ENCODE data around the gene PLCG2.
"Not testable (repeated sequence)": the region's sequence is repeated elsewhere in the genome, so short reads cannot be mapped to it uniquely, and the experiment has no call there.

The PLCG2 gene

DNA sequence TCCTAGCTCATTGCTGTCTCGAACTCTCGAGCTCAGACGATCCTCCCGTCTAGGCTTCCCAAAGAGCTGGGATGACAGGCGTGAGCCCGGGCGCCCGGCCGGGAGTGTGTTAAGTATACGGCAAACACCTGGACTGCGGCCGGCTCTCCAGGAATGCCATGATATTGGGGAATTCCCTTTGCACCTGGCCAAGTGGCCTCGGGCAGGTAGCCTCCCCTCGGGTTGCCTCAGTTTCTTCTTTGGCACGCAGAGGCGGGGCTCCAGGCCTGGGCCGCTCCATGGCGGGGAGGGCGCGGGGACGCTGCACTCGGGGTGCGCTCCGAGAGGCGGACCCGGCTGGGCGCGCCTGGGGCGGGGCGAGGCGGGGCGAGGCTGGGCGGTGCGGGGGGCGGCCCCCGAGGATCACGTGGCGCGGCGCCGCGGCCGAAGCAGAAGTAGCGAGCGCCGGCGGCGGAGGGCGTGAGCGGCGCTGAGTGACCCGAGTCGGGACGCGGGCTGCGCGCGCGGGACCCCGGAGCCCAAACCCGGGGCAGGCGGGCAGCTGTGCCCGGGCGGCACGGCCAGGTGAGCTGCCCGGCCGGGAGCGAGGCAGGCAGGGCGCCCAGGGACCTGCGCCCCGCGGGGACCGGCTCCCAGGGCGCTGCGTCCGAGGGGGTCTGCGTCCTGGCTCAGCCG, at the start of gene PLCG2:
PLCG2 (plus strand) TSS at position 431 of the 675 bp plus-strand sequence. CDS start 6,699 bp downstream, outside the sequence.
- peak; percentile 89 for DNase-seq (ENCODE audit: low spot score)

GRCh38 chr16:81729451-81729850, 49.6 kb upstream of the PLCG2 start:
- DNase-seq (ENCODE audit: low spot score): no peak

GRCh38 chr16:81730090-81731051, 48.7 kb upstream of the PLCG2 start:
- DNase-seq (ENCODE audit: low spot score): peak; percentile 82

DNA sequence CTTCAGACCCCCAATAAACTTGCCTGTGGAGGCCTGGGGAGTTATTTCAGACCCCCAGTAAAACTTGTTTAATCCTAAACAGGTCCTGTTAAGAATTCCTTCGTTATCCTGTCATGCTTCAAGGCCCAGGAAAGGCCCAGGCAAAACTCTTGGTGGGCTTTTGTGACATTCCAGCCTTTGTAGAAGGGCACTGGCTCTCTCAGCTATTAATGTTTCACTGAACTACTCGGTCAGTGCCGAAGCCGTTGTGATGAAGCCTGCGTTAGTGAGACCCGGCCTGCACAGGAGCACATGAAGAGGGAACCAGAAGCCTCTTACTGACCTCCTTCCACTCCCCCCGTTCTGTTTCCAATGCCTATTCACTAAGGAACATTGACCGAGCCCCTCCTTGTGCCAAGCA, 47.4 kb upstream of the PLCG2 start:
- DNase-seq (ENCODE audit: low spot score): no peak

GRCh38 chr16:81732699-81733098, 46.4 kb upstream of the PLCG2 start:
- no peak for DNase-seq (ENCODE audit: low spot score)

DNA sequence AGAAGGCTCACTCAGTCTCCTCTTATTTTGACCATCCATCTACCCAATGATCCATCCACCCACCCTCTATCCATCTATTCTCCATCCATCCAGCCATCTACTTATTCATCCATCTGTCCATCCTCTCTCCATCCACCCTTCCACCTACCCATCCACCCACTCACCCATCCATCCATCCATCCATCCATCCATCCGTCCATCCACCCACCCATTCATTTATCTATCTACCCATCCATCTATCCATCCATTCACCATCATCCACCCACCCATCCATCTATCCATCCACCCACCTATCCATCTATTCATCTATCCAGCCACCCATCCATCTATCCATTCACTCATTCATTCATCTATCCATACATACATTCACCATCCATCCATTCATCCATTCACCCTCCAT, 45.8 kb upstream of the PLCG2 start:
- no peak for DNase-seq (ENCODE audit: low spot score)

GRCh38 chr16:81734632-81735434, 44.3 kb upstream of the PLCG2 start:
- DNase-seq (ENCODE audit: low spot score): no peak

DNA sequence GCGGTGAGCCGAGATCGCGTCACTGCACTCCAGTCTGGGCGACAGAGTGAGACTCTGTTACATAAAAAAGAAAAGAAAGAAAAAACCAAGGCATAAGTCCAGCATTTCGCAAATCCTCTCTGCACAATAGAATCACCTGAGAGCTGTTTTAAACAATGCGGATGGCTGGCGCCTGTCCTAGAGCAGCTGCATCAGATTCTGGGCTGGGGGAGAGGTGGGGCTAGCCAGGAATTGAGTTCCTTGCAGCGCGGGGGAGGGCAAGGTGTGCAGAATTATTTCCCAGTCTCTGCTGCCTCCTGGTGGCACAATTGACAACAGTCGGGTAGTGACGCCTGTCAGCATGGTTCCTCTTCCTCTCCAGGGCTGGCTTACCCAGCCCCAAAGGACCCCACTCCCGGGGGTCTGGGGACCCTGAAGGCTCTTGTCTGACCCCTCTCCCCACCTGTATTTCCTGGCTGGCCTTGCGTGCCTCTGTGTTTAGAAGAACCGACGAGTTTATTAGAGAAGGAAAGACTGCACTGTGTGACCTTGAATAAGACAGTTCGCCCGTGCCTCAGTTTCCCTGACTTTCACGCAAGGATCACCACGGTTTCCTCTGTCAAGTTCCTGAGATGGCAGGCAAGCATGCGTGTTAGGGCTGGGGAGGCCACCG, 41.1 kb upstream of the PLCG2 start:
- DNase-seq (ENCODE audit: low spot score): peak; percentile 88

DNA sequence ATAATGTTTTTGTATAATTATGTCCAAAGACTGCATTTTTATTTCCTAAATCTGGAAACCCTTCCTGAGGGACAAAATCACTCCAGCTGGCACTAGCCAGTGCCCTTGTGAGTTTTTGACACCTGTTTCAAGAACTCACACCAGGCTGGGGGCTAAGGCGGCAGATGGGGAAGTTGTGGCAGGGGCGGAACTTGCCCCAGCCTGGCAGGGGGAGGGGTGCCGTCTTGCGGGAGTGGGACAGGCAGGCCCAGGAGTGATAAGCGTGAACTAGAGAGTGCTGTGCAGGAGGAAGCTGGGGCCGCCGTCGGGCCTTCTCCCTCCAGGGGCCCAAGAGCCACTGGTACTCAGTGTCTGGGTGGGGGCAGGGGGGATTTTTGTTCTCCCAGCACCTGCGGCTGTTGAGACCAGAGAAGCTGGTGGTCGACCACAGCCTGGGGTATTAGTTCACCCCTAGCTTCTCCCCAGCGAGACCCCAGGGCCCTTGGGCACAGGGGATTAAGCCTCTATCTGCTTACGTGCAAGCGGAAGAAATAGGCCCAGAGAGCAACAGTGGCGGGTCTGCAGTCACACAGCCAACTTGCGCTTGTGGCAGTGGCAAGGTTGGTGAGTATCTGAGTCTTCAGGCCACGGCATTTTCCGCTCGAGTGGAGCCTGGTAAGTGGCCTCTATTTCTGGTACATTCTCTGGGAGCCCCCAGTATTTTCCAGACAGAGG, 40.2 kb upstream of the PLCG2 start:
- peak; percentile 86 for DNase-seq (ENCODE audit: low spot score)

DNA sequence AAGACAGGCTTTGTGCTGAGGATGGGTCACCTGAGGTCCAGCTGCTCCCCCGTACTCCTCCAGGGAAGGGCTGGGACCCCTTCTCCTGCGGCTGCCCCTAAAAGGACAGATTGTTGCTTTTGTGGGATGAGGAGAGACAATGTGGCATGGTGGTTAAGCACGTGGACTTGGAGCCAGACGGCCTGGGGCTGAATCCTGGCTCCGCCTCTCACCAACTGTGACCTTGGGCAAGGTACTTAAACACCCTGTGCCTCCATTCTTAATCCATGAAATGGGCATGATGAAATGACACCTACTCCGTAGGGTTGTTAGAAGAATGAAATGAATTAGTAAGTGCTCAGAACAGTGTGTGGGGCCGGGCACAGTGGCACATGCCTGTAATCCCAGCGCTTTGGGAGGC, 39.6 kb upstream of the PLCG2 start:
- DNase-seq (ENCODE audit: low spot score): no peak

- peak; percentile 81 for DNase-seq (ENCODE audit: low spot score)
Observed at GRCh38 chr16:81740169-81740568, 38.9 kb upstream of the PLCG2 start.

GRCh38 chr16:81741430-81741770, 37.7 kb upstream of the PLCG2 start:
- not testable (repeated sequence) for DNase-seq (ENCODE audit: low spot score)

DNA sequence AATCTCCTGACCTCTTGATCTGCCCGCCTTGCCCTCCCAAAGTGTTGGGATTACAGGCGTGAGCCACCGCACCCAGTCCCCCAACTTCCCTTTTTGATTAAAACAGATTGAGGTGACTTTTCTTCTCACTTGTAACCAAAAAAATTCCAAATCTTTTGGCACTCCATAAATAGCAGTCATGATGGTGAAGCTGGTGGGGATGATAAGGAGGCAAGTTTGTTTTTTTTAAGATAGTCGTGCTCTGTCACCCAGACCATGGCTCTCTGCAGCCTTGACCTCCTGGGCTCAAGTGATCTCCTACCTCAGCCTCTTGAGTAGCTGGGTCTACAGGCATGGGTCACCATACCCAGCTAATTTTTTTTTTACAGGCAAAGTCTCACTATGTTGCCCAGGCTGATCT, 34.7 kb upstream of the PLCG2 start:
- DNase-seq (ENCODE audit: low spot score): no peak

DNA sequence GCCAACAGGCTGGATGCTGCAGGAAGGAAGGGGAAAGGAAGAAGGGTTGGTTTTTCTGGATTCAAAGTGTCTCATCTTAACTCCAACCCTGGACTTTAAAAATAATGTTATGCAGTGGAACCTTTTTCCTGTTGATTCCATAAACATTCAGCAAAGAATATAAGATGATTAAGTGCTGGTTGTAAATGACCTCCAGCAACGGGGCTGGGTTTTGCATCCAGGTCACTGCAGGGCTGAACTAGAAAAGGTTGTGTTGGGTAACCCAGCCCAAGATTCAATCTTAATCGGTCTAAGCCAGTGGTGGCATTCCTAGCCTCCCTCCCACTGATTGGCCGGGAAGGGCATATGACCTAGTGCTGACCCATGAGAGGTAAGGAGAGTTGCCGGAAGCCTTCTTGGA, 34.2 kb upstream of the PLCG2 start:
- no peak for DNase-seq (ENCODE audit: low spot score)

DNA sequence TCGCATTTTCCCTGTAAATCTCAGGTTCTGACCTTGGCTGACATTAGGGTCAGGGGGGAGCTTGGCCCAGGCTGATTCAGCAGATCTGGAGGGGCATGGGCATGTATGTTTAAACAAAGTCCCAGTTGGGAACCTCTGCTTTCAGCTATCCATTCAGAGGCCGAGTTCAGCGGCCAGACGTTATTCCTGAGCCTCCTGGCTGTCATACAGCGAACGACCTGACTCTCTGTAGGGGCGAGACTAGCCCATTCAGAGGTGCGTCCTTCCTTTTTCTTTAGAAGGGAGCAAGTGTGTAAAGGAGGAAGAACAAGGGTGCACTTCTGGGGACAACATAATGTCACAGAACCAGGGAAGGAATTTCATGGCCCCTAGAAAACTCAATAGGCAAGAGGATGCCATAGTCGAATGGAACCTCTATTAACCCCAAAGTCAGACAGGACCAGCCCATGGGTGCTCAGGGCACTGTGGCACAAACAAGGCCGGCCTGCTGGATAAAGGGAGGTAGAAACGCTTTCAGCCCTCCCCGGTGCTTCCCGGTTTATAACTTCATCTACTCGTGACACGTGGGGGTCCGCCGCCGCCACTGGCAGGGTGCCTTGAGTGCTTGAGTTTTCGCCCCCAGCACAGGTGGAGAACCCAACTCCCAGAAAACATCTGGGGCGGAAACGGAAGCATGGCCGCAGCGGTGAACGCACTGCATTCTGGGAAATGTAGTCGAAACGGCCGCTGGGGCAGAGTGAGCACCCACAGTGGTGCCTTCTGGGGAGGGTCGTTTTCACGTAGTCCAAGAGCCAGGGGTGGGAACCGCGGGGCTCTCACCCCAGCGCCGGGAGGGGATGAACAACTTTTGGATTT, 33.2 kb upstream of the PLCG2 start:
- peak; percentile 78 for DNase-seq (ENCODE audit: low spot score)

DNA sequence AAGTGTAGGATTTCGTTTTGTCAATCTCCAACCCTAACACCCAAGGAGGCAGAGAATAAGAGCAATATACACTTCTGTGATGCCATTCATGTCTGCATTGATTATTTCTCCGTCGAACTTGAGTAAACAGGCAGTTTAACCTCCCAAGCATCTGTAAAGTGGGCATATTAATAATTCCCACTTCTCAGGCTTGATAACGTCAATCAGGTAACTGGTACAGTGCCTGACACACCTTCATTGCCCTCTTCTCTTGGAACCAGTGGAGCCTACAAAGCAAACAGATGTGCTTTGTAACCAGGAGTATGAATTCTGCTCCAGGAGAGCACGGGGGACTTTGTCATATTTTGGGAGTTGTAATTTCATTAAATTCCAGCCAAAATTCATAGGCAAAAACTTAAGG, 32.5 kb upstream of the PLCG2 start:
- no peak for DNase-seq (ENCODE audit: low spot score)

DNA sequence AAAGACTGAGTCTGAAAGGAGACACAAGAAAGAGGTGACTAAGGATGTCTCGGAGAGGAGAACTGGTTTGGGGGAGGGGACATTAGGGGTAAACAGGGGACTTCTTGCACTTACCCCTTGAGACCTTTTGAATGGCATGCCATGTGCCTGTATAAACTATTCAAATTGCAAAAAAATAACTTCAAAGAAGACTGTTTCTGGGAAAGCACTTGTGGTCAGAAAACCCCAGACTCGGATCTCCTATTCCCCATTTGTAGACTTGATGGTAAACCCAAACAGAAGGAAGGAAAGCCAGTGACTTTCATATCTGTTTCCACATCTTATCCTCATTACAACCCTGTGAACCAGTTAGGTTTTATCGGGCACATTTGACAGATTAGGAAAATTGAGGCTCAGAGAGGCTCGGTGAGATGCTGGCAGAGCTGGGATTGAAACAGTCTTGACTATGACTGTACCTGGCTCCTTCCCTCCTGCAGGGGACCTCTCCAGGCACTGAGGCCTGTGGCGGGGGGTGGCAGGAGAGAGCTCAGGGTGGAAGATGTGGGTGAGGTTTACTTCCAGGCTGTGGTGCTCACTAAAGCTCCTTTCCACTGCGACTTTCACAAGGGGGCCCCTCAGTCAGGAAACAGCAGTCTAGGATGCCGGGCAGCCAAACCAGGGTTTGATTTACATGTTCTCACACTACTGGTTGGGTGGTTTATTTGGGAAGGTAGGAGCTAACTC, 30.5 kb upstream of the PLCG2 start:
- peak; percentile 24 for DNase-seq (ENCODE audit: low spot score)

DNA sequence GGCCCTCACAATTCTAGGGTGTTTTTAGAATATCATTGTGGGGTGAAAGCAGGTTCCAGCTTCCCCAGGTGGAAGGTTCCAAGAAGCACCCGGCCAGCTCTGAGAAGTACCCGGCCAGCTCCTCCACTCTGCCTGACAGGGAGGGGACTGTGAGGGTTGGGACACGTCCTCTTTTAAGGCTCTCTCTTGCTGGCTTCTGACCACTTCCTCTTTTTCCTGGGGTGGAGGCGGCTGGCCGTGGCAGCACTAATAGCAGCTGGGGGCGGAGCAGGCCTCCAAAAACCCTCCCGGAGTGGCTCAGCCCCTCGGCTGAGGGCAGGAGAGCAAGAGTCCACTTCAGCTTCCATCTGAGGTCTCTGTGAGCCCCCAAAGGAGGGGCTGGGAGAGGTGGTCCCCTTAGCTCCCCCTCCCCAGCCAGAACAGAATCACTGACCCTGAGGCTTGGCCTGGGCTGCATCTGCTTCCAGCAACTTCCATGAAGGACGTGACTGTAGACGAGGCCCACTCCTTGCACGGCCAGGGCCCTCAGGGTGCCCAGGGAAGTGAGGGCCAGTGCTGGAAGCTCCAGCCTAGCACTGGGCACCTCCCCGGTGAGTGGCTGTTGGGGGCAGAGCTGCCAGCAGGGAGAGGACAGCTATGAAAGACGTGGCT, 26.7 kb upstream of the PLCG2 start:
- DNase-seq (ENCODE audit: low spot score): peak; percentile 68

- DNase-seq (ENCODE audit: low spot score): no peak
Observed at GRCh38 chr16:81752876-81753227, 26.2 kb upstream of the PLCG2 start.
